LHCN-M2 (cell line): ENCODE data around the gene QPCT. TPM values are rescaled to one million over a fixed set of nuclear protein-coding genes. Genes with fewer than 3 reads are reported as not detected.

ENCODE experiments used
- total RNA-seq: library from RNA; depleted of rRNA; stranded (reverse); fragments of >200 nt; gene quantifications from 2 replicates; pipeline ENCODE4 v1.2.3, GENCODE V29; 2014; rRNA removed

QPCT gene
- total RNA-seq, 1 experiment from 2014 or later: 0.57 TPM

Other genes with a start within 250 kb of the QPCT start
- 32.8 and 41.1 TPM in 2 replicates for gene EIF2AK2, start 187.7 kb upstream of the QPCT start, total RNA-seq
- gene SULT6B1, start 156.0 kb upstream of the QPCT start, total RNA-seq: not detected in 2 replicates
- gene CEBPZOS, start 148.1 kb upstream of the QPCT start, total RNA-seq: 23.4 and 27.8 TPM in 2 replicates
- 45.4 and 50.4 TPM in 2 replicates for gene CEBPZ, start 113.0 kb upstream of the QPCT start, total RNA-seq
- gene NDUFAF7, start 113.0 kb upstream of the QPCT start, total RNA-seq: 11.8 and 13.6 TPM in 2 replicates
- gene PRKD3, start 19.8 kb upstream of the QPCT start, total RNA-seq: 39.5 and 45.9 TPM in 2 replicates